Right lobe of liver (tissue), 4 donors: ENCODE results near the gene ZNF451.

Experiments used
- CTCF ChIP-seq, 4 donors: fragments of 200-600 bp in 3 of 4; fragments of 450-650 bp in 1 of 4; IDR thresholded peaks; one replicate each; pipeline versions ENCODE4 v1.5.1 to v1.8.0; 2016 to 2022; ENCODE audit warnings: antibody characterized with exemption in 4 of 4, mild to moderate bottlenecking in 2 of 4
- POLR2A ChIP-seq: fragments of 450-650 bp; IDR thresholded peaks from one replicate; pipeline ENCODE4 v1.6.1; 2017; ENCODE audit warnings: antibody characterized with exemption, mild to moderate bottlenecking
- donor health status: DM: no; HTN: no; CAD: no.
- donor health status: DM: no; HTN: no; CAD: no.
- donor health status: DM: no; HTN: yes; CAD: no.

GRCh38 chr6:57137350-57137749, 47.4 kb downstream of the ZNF451 start:
- TF ChIP-seq CTCF (IDR thresholded peaks at IDR 0.05) (no peak), POLR2A (no peak)
